ENCODE measurements around the gene PCDH9. TPM values are rescaled to one million over a fixed set of nuclear protein-coding genes. Genes with fewer than 3 reads are reported as not detected.

PCDH9 gene
- total RNA-seq, 1 experiment from 2014 or later: 4.2 TPM

DNA sequence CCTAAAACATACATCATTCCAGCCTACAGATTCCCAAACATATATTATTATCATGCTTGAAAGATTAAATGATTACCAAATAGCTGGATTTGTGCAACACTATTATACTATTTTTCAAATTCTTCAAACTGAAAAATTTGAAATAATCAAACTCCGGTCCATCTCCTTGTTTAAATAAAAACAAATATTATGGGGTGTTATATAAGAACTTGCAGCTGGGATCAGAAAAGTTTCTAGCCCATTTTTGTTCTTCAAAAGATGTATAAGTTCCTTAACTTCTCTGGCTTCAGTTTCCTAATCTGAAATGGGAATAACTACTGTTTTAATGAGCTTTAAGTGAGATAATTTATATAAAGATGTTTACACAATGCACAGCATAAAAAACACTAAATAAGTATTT is 422.9 kb downstream of the PCDH9 start:
- TF ChIP-seq, protein P1, sequence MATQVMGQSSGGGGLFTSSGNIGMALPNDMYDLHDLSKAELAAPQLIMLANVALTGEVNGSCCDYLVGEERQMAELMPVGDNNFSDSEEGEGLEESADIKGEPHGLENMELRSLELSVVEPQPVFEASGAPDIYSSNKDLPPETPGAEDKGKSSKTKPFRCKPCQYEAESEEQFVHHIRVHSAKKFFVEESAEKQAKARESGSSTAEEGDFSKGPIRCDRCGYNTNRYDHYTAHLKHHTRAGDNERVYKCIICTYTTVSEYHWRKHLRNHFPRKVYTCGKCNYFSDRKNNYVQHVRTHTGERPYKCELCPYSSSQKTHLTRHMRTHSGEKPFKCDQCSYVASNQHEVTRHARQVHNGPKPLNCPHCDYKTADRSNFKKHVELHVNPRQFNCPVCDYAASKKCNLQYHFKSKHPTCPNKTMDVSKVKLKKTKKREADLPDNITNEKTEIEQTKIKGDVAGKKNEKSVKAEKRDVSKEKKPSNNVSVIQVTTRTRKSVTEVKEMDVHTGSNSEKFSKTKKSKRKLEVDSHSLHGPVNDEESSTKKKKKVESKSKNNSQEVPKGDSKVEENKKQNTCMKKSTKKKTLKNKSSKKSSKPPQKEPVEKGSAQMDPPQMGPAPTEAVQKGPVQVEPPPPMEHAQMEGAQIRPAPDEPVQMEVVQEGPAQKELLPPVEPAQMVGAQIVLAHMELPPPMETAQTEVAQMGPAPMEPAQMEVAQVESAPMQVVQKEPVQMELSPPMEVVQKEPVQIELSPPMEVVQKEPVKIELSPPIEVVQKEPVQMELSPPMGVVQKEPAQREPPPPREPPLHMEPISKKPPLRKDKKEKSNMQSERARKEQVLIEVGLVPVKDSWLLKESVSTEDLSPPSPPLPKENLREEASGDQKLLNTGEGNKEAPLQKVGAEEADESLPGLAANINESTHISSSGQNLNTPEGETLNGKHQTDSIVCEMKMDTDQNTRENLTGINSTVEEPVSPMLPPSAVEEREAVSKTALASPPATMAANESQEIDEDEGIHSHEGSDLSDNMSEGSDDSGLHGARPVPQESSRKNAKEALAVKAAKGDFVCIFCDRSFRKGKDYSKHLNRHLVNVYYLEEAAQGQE (IDR thresholded peaks at IDR 0.05; ENCODE audit: insufficient read depth in 1 of 2, low read depth in 2 of 2, low read length in 1 of 2): no peak
- TF ChIP-seq, protein P2, sequence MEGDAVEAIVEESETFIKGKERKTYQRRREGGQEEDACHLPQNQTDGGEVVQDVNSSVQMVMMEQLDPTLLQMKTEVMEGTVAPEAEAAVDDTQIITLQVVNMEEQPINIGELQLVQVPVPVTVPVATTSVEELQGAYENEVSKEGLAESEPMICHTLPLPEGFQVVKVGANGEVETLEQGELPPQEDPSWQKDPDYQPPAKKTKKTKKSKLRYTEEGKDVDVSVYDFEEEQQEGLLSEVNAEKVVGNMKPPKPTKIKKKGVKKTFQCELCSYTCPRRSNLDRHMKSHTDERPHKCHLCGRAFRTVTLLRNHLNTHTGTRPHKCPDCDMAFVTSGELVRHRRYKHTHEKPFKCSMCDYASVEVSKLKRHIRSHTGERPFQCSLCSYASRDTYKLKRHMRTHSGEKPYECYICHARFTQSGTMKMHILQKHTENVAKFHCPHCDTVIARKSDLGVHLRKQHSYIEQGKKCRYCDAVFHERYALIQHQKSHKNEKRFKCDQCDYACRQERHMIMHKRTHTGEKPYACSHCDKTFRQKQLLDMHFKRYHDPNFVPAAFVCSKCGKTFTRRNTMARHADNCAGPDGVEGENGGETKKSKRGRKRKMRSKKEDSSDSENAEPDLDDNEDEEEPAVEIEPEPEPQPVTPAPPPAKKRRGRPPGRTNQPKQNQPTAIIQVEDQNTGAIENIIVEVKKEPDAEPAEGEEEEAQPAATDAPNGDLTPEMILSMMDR (IDR thresholded peaks at IDR 0.05): no peak
- TF ChIP-seq SIN3A (IDR thresholded peaks at IDR 0.05; ENCODE audit: borderline replicate concordance, insufficient read depth, low read depth, low read length): no peak
- TF ChIP-seq TCF7L2 (IDR thresholded peaks at IDR 0.05; ENCODE audit: low read depth, low read length): no peak
- no peak for TF ChIP-seq POLR2AphosphoS5 (IDR thresholded peaks at IDR 0.05; ENCODE audit: low read depth, low read length)
- no peaks in the 10 kb centered on the region for H3K9me3 ChIP-seq (ENCODE audit: control insufficient read depth, insufficient read depth, low read depth, low read length)
- no TSS peak for BruUV-seq (replicated peaks)
- CTCF ChIA-PET: no interaction called here
- in situ Hi-C loops (cut with HindIII; ENCODE audit: low pct_unique_long_range_greater_than_20kb, low sequenced_read_pairs) (no loop called here), intact Hi-C loops (cut with micrococcal nuclease; ENCODE audit: unreplicated experiment) (no loop called here)
- no peaks in the 10 kb centered on the region for H3K36me3 ChIP-seq (ENCODE audit: control insufficient read depth, insufficient read depth, low read length)
- no peaks in the 10 kb centered on the region for H3K27me3 ChIP-seq (ENCODE audit: control insufficient read depth, insufficient read depth, low read length)
- H3K4me1 ChIP-seq (ENCODE audit: control insufficient read depth, insufficient read depth, low read length): no peaks in the 10 kb centered on the region
- no peak overlapping the region for H3K27ac ChIP-seq (ENCODE audit: low read length)
- H3K4me3 ChIP-seq (ENCODE audit: low read depth in 2 of 2, low read length in 2 of 2): no peak overlapping the region
- DNase-seq (ENCODE audit: low read depth, low spot score) (no peak), ATAC-seq (no peak)
- POLR2A ChIA-PET: no interaction called here

DNA sequence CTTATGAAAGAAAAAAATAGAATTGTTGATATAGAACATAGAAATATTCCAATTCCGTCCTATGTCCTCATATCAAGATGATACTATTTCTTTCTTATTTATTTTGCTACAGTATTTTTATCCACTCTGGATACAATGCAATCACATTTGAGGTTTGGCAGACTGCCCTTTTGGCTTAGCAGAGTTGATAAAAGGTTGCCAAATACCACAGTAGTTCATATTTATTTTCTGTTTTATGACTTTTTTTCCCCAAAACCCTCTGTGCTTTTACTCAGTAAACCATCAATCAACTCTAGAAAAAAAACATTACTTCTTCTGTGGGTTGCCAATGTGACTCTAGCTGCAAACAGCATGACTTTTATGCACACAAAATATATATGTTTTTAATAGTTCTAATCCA is 424.5 kb downstream of the PCDH9 start:
- no peaks in the 10 kb centered on the region for H3K36me3 ChIP-seq (ENCODE audit: control insufficient read depth, insufficient read depth, low read length)
- H3K4me1 ChIP-seq (ENCODE audit: control insufficient read depth, insufficient read depth, low read length): no peaks in the 10 kb centered on the region
- ChIA-PET POLR2A (no interaction called here), CTCF (no interaction called here)
- intact Hi-C loops (cut with micrococcal nuclease; ENCODE audit: unreplicated experiment) (no loop called here), in situ Hi-C loops (cut with HindIII; ENCODE audit: low pct_unique_long_range_greater_than_20kb, low sequenced_read_pairs) (no loop called here)
- no peaks in the 10 kb centered on the region for H3K27me3 ChIP-seq (ENCODE audit: control insufficient read depth, insufficient read depth, low read length)
- DNase-seq (ENCODE audit: low read depth, low spot score) (no peak), ATAC-seq (no peak)
- TF ChIP-seq, protein P1 (IDR thresholded peaks at IDR 0.05; ENCODE audit: insufficient read depth in 1 of 2, low read depth in 2 of 2, low read length in 1 of 2): no peak
- no peak for TF ChIP-seq POLR2AphosphoS5 (IDR thresholded peaks at IDR 0.05; ENCODE audit: low read depth, low read length)
- TF ChIP-seq SIN3A (IDR thresholded peaks at IDR 0.05; ENCODE audit: borderline replicate concordance, insufficient read depth, low read depth, low read length): no peak
- no peak for TF ChIP-seq TCF7L2 (IDR thresholded peaks at IDR 0.05; ENCODE audit: low read depth, low read length)
- TF ChIP-seq, protein P2 (IDR thresholded peaks at IDR 0.05): no peak
- no peak overlapping the region for H3K27ac ChIP-seq (ENCODE audit: low read length)
- H3K4me3 ChIP-seq (ENCODE audit: low read depth in 2 of 2, low read length in 2 of 2): no peak overlapping the region
- BruUV-seq (replicated peaks): no TSS peak
- H3K9me3 ChIP-seq (ENCODE audit: control insufficient read depth, insufficient read depth, low read depth, low read length): no peaks in the 10 kb centered on the region
